ENCODE results near the gene LAMA5. TPM values are rescaled to one million over a fixed set of nuclear protein-coding genes. Genes with fewer than 3 reads are reported as not detected.

Gene LAMA5
- total RNA-seq, 4 donors from 2014 or later: 95.2 to 230 (median 139) TPM

DNA sequence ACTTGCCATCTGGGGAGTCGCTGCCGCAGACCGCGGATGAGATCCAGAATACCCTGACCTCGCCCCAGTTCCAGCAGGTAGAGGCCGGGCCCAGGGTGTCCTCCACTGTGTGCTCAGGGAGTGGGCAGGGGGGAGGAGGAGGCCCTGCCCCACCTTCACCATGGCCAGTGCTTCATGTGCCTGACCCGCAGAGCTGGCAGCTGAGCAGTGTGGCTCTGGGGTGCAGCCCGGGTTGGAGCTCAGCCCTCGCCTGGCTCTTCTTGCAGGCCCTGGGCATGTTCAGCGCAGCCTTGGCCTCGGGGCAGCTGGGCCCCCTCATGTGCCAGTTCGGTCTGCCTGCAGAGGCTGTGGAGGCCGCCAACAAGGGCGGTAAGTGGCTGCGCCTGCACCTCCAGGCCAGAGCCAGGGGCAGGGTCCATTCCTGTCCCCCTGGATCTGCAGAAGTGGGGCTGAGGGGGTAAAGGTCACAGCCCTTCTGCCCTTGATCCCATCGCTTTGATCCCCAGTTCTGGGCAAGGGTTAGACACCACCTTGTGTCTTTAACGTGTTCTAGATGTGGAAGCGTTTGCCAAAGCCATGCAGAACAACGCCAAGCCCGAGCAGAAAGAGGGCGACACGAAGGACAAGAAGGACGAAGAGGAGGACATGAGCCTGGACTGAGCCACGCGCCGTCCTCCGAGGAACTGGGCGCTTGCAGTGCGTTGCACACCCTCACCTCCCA is 58.9 kb downstream of the LAMA5 start:
- peaks cover 4 to 37% (median 18%) of the 10 kb centered on the region in 4 donors for H3K4me1 ChIP-seq
- DNase-seq (ENCODE audit: low spot score in 2 of 2): no peak
- no peak overlapping the region for H3K4me3 ChIP-seq
- 84 to 90% methylated on average over 16 to 21 of the region's 29 CpGs for WGBS, 2 donors
- no peak overlapping the region for H3K27ac ChIP-seq
- no peaks in the 10 kb centered on the region for H3K9me3 ChIP-seq
- H3K36me3 ChIP-seq: peaks cover 10 to 91% (median 28%) of the 10 kb centered on the region in 3 donors
- TF ChIP-seq, protein P1, sequence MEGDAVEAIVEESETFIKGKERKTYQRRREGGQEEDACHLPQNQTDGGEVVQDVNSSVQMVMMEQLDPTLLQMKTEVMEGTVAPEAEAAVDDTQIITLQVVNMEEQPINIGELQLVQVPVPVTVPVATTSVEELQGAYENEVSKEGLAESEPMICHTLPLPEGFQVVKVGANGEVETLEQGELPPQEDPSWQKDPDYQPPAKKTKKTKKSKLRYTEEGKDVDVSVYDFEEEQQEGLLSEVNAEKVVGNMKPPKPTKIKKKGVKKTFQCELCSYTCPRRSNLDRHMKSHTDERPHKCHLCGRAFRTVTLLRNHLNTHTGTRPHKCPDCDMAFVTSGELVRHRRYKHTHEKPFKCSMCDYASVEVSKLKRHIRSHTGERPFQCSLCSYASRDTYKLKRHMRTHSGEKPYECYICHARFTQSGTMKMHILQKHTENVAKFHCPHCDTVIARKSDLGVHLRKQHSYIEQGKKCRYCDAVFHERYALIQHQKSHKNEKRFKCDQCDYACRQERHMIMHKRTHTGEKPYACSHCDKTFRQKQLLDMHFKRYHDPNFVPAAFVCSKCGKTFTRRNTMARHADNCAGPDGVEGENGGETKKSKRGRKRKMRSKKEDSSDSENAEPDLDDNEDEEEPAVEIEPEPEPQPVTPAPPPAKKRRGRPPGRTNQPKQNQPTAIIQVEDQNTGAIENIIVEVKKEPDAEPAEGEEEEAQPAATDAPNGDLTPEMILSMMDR (IDR thresholded peaks at IDR 0.05): no peak
- TF ChIP-seq POLR2A (IDR thresholded peaks at IDR 0.05) (no peak), EP300 (IDR thresholded peaks at IDR 0.05) (no peak)
- no peaks in the 10 kb centered on the region for H3K27me3 ChIP-seq

- Histone ChIP-seq H3K9me3 (no peaks in the 10 kb centered on the region), H3K4me1 (peaks cover 4 to 37% (median 18%) of the 10 kb centered on the region in 4 donors), H3K27me3 (no peaks in the 10 kb centered on the region), H3K4me3 (no peak overlapping the region), H3K36me3 (peaks cover 10 to 83% (median 28%) of the 10 kb centered on the region in 3 donors), H3K27ac (no peak overlapping the region)
- WGBS, 2 donors: 76 to 81% methylated on average over 25 to 37 of the region's 42 CpGs
- TF ChIP-seq POLR2A (IDR thresholded peaks at IDR 0.05): no peak
- TF ChIP-seq EP300 (IDR thresholded peaks at IDR 0.05): no peak
- DNase-seq (ENCODE audit: low spot score in 2 of 2): no peak
These were observed 59.6 kb downstream of the LAMA5 start for GRCh38 chr20:62307226-62308101.

GRCh38 chr20:62306414-62307187 is 60.5 kb downstream of the LAMA5 start:
- TF ChIP-seq, protein P1 (IDR thresholded peaks at IDR 0.05): no peak
- no peak for TF ChIP-seq POLR2A (IDR thresholded peaks at IDR 0.05)
- TF ChIP-seq EP300 (IDR thresholded peaks at IDR 0.05): no peak
- H3K4me1 ChIP-seq: peaks cover 4 to 45% (median 18%) of the 10 kb centered on the region in 4 donors
- WGBS, 2 donors: 89 to 91% methylated on average over 15 to 27 of the region's 27 CpGs
- no peaks in the 10 kb centered on the region for H3K9me3 ChIP-seq
- peaks cover 10 to 74% (median 28%) of the 10 kb centered on the region in 3 donors for H3K36me3 ChIP-seq
- no peak overlapping the region for H3K27ac ChIP-seq
- no peaks in the 10 kb centered on the region for H3K27me3 ChIP-seq
- no peak for DNase-seq (ENCODE audit: low spot score in 2 of 2)
- H3K4me3 ChIP-seq: no peak overlapping the region

- 84 to 85% methylated on average over 28 to 33 of the region's 33 CpGs for WGBS, 2 donors
- Histone ChIP-seq H3K4me1 (peaks cover 4 to 45% (median 18%) of the 10 kb centered on the region in 4 donors), H3K27ac (no peak overlapping the region), H3K4me3 (no peak overlapping the region), H3K36me3 (peaks cover 10 to 67% (median 28%) of the 10 kb centered on the region in 3 donors), H3K9me3 (no peaks in the 10 kb centered on the region), H3K27me3 (no peaks in the 10 kb centered on the region)
- TF ChIP-seq, protein P1 (IDR thresholded peaks at IDR 0.05): no peak
- no peak for TF ChIP-seq POLR2A (IDR thresholded peaks at IDR 0.05)
- no peak for TF ChIP-seq EP300 (IDR thresholded peaks at IDR 0.05)
- no peak for DNase-seq (ENCODE audit: low spot score in 2 of 2)
These were observed 61.2 kb downstream of the LAMA5 start for GRCh38 chr20:62305765-62306413.
